HCT116 (cell line): ENCODE data around the gene TSACC. TPM values are rescaled to one million over a fixed set of nuclear protein-coding genes. Genes with fewer than 3 reads are reported as not detected.

Experiments used
- ATAC-seq: fragments of 200-7000 bp; cut with Tn5 transposase; 2 replicates; pipeline ENCODE4 v1.9.1; 2020; ENCODE audit warnings: mild to moderate bottlenecking, moderate library complexity
- BruUV-seq: library from RNA; stranded (reverse); fragments of 400-500 nt; replicated peaks from 2 replicates; lab custom pipeline; 2021; lab: Mats Ljungman, UMichigan
- CTCF ChIA-PET: fragments of 300-600 bp; sonication (Branson Sonifier 250); formaldehyde crosslinking; loops from one replicate; lab custom pipeline; 2021; ENCODE audit warnings: antibody characterized with exemption; lab: Charles Lee
- POLR2A ChIA-PET: fragments of 300-600, 350-600 bp; sonication (Branson Sonifier 250); formaldehyde crosslinking; loops from one replicate; lab custom pipeline; 2021; ENCODE audit warnings: antibody characterized with exemption; lab: Charles Lee
- RAD21 ChIA-PET, 2 experiments: fragments of 300-600 bp; sonication (Branson Sonifier 250); formaldehyde crosslinking; loops; one replicate each; lab custom pipeline; 2023; ENCODE audit warnings: low total read pairs in 2 of 2; ENCODE audit not compliant: uncharacterized antibody in 2 of 2, unreplicated experiment in 2 of 2, low non-redundant PET in 1 of 2; lab: Charles Lee
- DNase-seq: peaks from one replicate; pipeline ENCODE4 v3.0.0-alpha.2; 2010; ENCODE audit warnings: low read depth, low spot score
- H2AFZ ChIP-seq: fragments of 200-600 bp; shearing (Covaris generic), sonication (generic); 2 replicates; pipeline ENCODE4 v1.6.1; 2017; ENCODE audit warnings: low read depth, mixed run types, mixed read lengths, antibody characterized with exemption, low read length; ENCODE audit not compliant: poor library complexity, severe bottlenecking
- H3K27ac ChIP-seq: 2 replicates; pipeline ENCODE4 v1.5.1; 2012; ENCODE audit warnings: low read depth, low read length
- H3K27me3 ChIP-seq: fragments of 200-600 bp; sonication (generic); 2 replicates; pipeline ENCODE4 v1.6.1; 2016; ENCODE audit warnings: mixed run types, low read length, mixed read lengths; ENCODE audit not compliant: insufficient read depth
- H3K36me3 ChIP-seq, 2 experiments: fragments of 200-500 bp in 1 of 2; fragments of 200-600 bp in 1 of 2; sonication (Bioruptor generic) in 1 of 2; sonication (generic) in 1 of 2; 2 replicates each; pipeline versions ENCODE4 v1.5.1 to v1.6.1; 2014 to 2016; ENCODE audit warnings: low read length in 2 of 2, inconsistent platforms in 1 of 2, mixed read lengths in 1 of 2, mixed run types in 1 of 2; ENCODE audit not compliant: insufficient read depth in 2 of 2, control insufficient read depth in 1 of 2
- H3K4me1 ChIP-seq, 2 experiments: fragments of 200-600 bp in 1 of 2; sonication (generic) in 1 of 2; 2 replicates each; pipeline versions ENCODE4 v1.5.1 to v1.6.1; 2012 to 2017; ENCODE audit warnings: low read length in 2 of 2, inconsistent platforms in 1 of 2, mild to moderate bottlenecking in 1 of 2, mixed read lengths in 1 of 2, mixed run types in 1 of 2, moderate library complexity in 1 of 2; ENCODE audit not compliant: insufficient read depth in 2 of 2, control insufficient read depth in 1 of 2
- H3K4me2 ChIP-seq: fragments of 200-600 bp; sonication (generic); 2 replicates; pipeline ENCODE4 v1.6.1; 2017; ENCODE audit warnings: mixed run types, low read length, mixed read lengths
- H3K4me3 ChIP-seq, 2 experiments: fragments of 200-600 bp in 1 of 2; sonication (generic) in 1 of 2; replicated peaks in 1 of 2; 2 replicates each; pipeline ENCODE4 v1.5.1; 2011 to 2016; ENCODE audit warnings: low read length in 2 of 2, control low read depth in 1 of 2, low read depth in 1 of 2, mild to moderate bottlenecking in 1 of 2, mixed read lengths in 1 of 2, mixed run types in 1 of 2
- H3K79me2 ChIP-seq: fragments of 200-600 bp; sonication (generic); 2 replicates; pipeline ENCODE4 v1.6.1; 2017; ENCODE audit warnings: mild to moderate bottlenecking, mixed run types, low read length, moderate library complexity, mixed read lengths; ENCODE audit not compliant: insufficient read depth
- H3K9ac ChIP-seq: fragments of 200-600 bp; sonication (generic); 2 replicates; pipeline ENCODE4 v1.6.1; 2016; ENCODE audit warnings: low read length, mixed read lengths
- H3K9me2 ChIP-seq: fragments of 200-600 bp; sonication (generic), shearing (Covaris generic); 2 replicates; pipeline ENCODE4 v1.6.1; 2017; ENCODE audit warnings: mixed run types, mild to moderate bottlenecking, moderate library complexity; ENCODE audit not compliant: insufficient read depth
- H3K9me3 ChIP-seq, 2 experiments: fragments of 200-500 bp in 1 of 2; fragments of 200-600 bp in 1 of 2; sonication (Bioruptor generic) in 1 of 2; sonication (generic) in 1 of 2; 2 replicates each; pipeline ENCODE4 v1.6.1; 2014 to 2017; ENCODE audit warnings: low read length in 2 of 2, mixed read lengths in 2 of 2, inconsistent platforms in 1 of 2, low read depth in 1 of 2, mild to moderate bottlenecking in 1 of 2, mixed run types in 1 of 2, moderate library complexity in 1 of 2; ENCODE audit not compliant: control insufficient read depth in 1 of 2, insufficient read depth in 1 of 2
- H4K20me1 ChIP-seq: fragments of 200-600 bp; sonication (generic), shearing (Covaris generic); 2 replicates; pipeline ENCODE4 v1.6.1; 2017; ENCODE audit warnings: mixed run types, mild to moderate bottlenecking, moderate library complexity; ENCODE audit not compliant: insufficient read depth
- CBX3 ChIP-seq: IDR thresholded peaks from 2 replicates; pipeline ENCODE4 v1.6.1; 2012; ENCODE audit warnings: low read depth
- EZH2 ChIP-seq: fragments of 200-600 bp; sonication (generic); IDR thresholded peaks from 2 replicates; pipeline ENCODE4 v1.6.1; 2017; ENCODE audit warnings: antibody characterized with exemption, mixed run types
- FOSL1 ChIP-seq: IDR thresholded peaks from 2 replicates; pipeline ENCODE4 v1.6.1; 2012; ENCODE audit warnings: low read depth
- YY1 ChIP-seq: IDR thresholded peaks from 2 replicates; pipeline ENCODE4 v1.6.1; 2011; ENCODE audit warnings: low read length, low read depth, moderate library complexity, mild to moderate bottlenecking; ENCODE audit not compliant: insufficient replicate concordance; ENCODE audit errors: extremely low read depth
- ZNF274 ChIP-seq: fragments of 200-500 bp; sonication (Bioruptor generic); IDR thresholded peaks from 2 replicates; pipeline ENCODE4 v1.6.1; 2014; ENCODE audit warnings: mild to moderate bottlenecking, low read depth, low read length, inconsistent platforms
- intact Hi-C: fragments of 100-400 bp; cut with micrococcal nuclease; formaldehyde crosslinking; loops from 2 replicates; pipeline ENCODE4 v1.10.0; 2022
- total RNA-seq: library from RNA; stranded (reverse); gene quantifications from one replicate; pipeline ENCODE4 v1.2.1, GENCODE V29; 2021; ENCODE audit not compliant: unreplicated experiment
- TF ChIP-seq, protein P1 (sequence below): IDR thresholded peaks from 2 replicates; pipeline ENCODE4 v1.6.1; 2012

The TSACC gene
- total RNA-seq, 1 experiment from 2014 or later = 1.0 TPM

- TF ChIP-seq ZNF274 (no peak), EZH2 (no peak), FOSL1 (no peak), CBX3 (no peak), YY1 (no peak)
- TF ChIP-seq, protein P1, sequence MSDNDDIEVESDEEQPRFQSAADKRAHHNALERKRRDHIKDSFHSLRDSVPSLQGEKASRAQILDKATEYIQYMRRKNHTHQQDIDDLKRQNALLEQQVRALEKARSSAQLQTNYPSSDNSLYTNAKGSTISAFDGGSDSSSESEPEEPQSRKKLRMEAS = no peak
- TF ChIP-seq, all 23 proteins: peak for 0
- H3K4me1 ChIP-seq = no peaks in the 10 kb centered on the region; a peak in 1 of 4 replicates
- no peak overlapping the region for H3K27ac ChIP-seq
- H2AFZ ChIP-seq = no peak overlapping the region
- no peaks in the 10 kb centered on the region for H3K9me2 ChIP-seq
- no peaks in the 10 kb centered on the region for H3K27me3 ChIP-seq
- BruUV-seq = no TSS peak
- H3K36me3 ChIP-seq = no peaks in the 10 kb centered on the region
- H3K4me3 ChIP-seq = no peak overlapping the region
- H3K9me3 ChIP-seq = no peaks in the 10 kb centered on the region
- POLR2A ChIA-PET = interaction anchor here (1.5 to 3.1 kb wide), 2 partner anchors 35 to 60 kb away, joined by 4 to 25 read pairs; no protein-coding TSS in a partner anchor
- RAD21 ChIA-PET = interaction anchor here (0.6 to 2.7 kb wide), 11 partner anchors 13 to 232 kb away, joined by 3 to 51 read pairs (median 6); no protein-coding TSS in a partner anchor
- no peak overlapping the region for H3K9ac ChIP-seq
- CTCF ChIA-PET = interaction anchor here (0.6 to 5.3 kb wide), 29 partner anchors 7 to 222 kb away, joined by 3 to 322 read pairs (median 5); partner anchors contain the start of gene MEF2D
- H3K79me2 ChIP-seq = no peaks in the 10 kb centered on the region
- DNase-seq (no peak), ATAC-seq (no peak)
- intact Hi-C loops = no loop called here
- H3K4me2 ChIP-seq = no peak overlapping the region
- no peaks in the 10 kb centered on the region for H4K20me1 ChIP-seq
Observed at GRCh38 chr1:156386134-156386901, 48.0 kb downstream of the TSACC start.
